Stimulated activated naive CD8-positive, alpha-beta T cell treated with anti-CD3 and anti-CD28 coated beads, Interleukin-15, amount 100 ng/mL, for 72 hours (primary cell): ENCODE data around the gene SGIP1.
"Not testable (repeated sequence)": the region's sequence is repeated elsewhere in the genome, so short reads cannot be mapped to it uniquely, and the experiment has no call there.

Source experiments
- ATAC-seq: fragments of 150-1000 bp; cut with Tn5 transposase; 2 replicates; pipeline ENCODE4 v1.10.0; 2021; ENCODE audit warnings: mild to moderate bottlenecking, moderate library complexity
- DNase-seq, 2 donors: peaks; one replicate each; pipeline ENCODE4 v3.0.0; 2021 to 2022
- H3K27ac Mint-ChIP-seq, 2 donors: one replicate each; pipeline ENCODE4 v1.8.0; 2022; ENCODE audit warnings: mild to moderate bottlenecking in 2 of 2, mixed read lengths in 2 of 2, moderate library complexity in 2 of 2
- H3K27me3 Mint-ChIP-seq: one replicate; pipeline ENCODE4 v1.8.0; 2022; ENCODE audit warnings: mixed read lengths
- H3K4me1 Mint-ChIP-seq: one replicate; pipeline ENCODE4 v1.8.0; 2022; ENCODE audit warnings: mild to moderate bottlenecking, mixed read lengths
- H3K4me3 Mint-ChIP-seq, 2 donors: one replicate each; pipeline ENCODE4 v1.8.0; 2022; ENCODE audit warnings: mild to moderate bottlenecking in 2 of 2, mixed read lengths in 2 of 2, moderate library complexity in 1 of 2
- H3K9me3 Mint-ChIP-seq, 2 donors: one replicate each; pipeline ENCODE4 v1.8.0; 2022; ENCODE audit warnings: mixed read lengths in 2 of 2

SGIP1 gene

DNA sequence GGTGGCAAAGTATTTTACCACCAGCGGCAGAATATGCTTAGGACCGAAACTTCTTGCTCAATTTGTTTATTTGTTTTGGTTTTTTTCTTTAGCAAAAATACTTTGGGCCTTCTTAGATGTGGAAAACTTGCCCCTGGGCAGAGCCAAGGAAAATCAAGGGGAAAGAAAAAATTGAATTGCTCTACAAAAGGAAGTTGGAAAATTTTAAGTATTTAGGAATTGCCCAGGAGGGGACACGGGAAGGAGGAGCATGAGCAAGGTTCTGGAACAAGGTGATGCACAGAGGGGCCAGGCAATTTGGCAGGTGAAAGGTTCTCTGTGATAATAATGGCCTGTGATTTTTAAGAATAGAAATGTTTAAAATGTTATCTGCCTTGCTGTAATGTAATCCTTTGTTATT, 28.6 kb downstream of the SGIP1 start:
- H3K27me3 Mint-ChIP-seq = peaks cover 29% of the 10 kb centered on the region
- no peak for ATAC-seq

GRCh38 chr1:66563094-66563800, 29.3 kb downstream of the SGIP1 start:
- Mint-ChIP-seq H3K27me3 (peaks cover 29% of the 10 kb centered on the region), H3K4me3 (no peak overlapping the region), H3K4me1 (no peaks in the 10 kb centered on the region), H3K27ac (no peak overlapping the region), H3K9me3 (peaks cover 0 to 3% of the 10 kb centered on the region in 2 donors)
- ATAC-seq (no peak), DNase-seq (no peak)

More for the DNA sequence above, 28.6 kb downstream of the SGIP1 start:
- Mint-ChIP-seq H3K27ac (no peak overlapping the region), H3K4me1 (no peaks in the 10 kb centered on the region), H3K9me3 (no peaks in the 10 kb centered on the region), H3K4me3 (no peak overlapping the region)
- DNase-seq = no peak

- H3K9me3 Mint-ChIP-seq = peaks cover 0 to 5% of the 10 kb centered on the region in 2 donors
- H3K4me1 Mint-ChIP-seq = no peaks in the 10 kb centered on the region
- no peak overlapping the region for H3K4me3 Mint-ChIP-seq
- no peak overlapping the region for H3K27ac Mint-ChIP-seq
- no peak for DNase-seq
- H3K27me3 Mint-ChIP-seq = peaks cover 29% of the 10 kb centered on the region
- no peak for ATAC-seq
Measured at GRCh38 chr1:66563941-66564630, 30.1 kb downstream of the SGIP1 start.

DNA sequence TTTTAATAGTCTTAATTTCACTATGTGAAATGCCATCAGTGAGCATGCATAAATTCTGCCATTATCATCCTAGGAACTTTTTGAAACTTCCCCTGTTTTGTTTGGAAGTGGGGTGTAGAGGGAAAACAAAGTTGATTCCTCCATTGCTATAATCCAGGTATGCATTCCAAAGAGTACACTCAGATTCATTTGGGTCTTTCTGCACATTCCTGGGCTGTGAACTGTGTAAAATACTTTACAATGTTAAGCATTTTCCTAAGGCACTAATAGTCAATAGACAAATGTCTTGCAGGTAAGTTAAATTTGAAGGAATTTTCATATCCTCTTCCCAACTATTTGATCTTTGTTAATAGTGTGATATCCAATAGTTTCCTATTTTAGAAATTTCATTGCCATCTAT, 36.2 kb downstream of the SGIP1 start:
- ATAC-seq (no peak), DNase-seq (no peak)
- no peak overlapping the region for H3K27ac Mint-ChIP-seq
- H3K4me3 Mint-ChIP-seq = no peak overlapping the region
- peaks cover 0 to 5% of the 10 kb centered on the region in 2 donors for H3K9me3 Mint-ChIP-seq
- no peaks in the 10 kb centered on the region for H3K4me1 Mint-ChIP-seq
- H3K27me3 Mint-ChIP-seq = no peaks in the 10 kb centered on the region

- ATAC-seq (no peak), DNase-seq (no peak)
- Mint-ChIP-seq H3K27ac (no peak overlapping the region), H3K4me3 (no peak overlapping the region), H3K4me1 (no peaks in the 10 kb centered on the region), H3K9me3 (peaks cover 0 to 5% of the 10 kb centered on the region in 2 donors), H3K27me3 (peaks cover 6% of the 10 kb centered on the region)
Measured at GRCh38 chr1:66571789-66572188, 37.8 kb downstream of the SGIP1 start.

DNA sequence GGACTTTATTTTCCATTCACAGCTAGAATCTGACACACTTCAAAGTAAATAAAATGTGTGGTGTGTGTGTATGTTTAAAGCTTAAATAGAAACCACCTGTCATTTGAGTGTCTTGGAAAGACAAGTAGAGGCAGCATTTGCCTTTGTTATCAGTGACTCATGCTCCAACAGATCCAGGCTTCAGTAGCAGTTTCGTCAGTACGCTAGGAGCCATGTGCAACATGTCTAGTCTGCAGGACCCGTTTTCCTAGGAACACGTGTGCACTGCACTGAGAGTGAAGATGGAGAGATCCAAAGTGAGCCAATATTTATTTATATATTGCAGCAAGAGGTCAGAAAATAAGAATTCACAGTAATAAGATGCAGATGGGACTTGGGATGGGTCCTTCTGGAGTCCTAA, 41.8 kb downstream of the SGIP1 start:
- no peak overlapping the region for H3K27ac Mint-ChIP-seq
- no peaks in the 10 kb centered on the region for H3K4me1 Mint-ChIP-seq
- no peaks in the 10 kb centered on the region for H3K9me3 Mint-ChIP-seq
- H3K4me3 Mint-ChIP-seq = no peak overlapping the region
- H3K27me3 Mint-ChIP-seq = peaks cover 16% of the 10 kb centered on the region
- no peak for DNase-seq
- no peak for ATAC-seq

GRCh38 chr1:66576645-66577044, 42.7 kb downstream of the SGIP1 start:
- H3K9me3 Mint-ChIP-seq = no peaks in the 10 kb centered on the region
- H3K4me1 Mint-ChIP-seq = no peaks in the 10 kb centered on the region
- H3K4me3 Mint-ChIP-seq = no peak overlapping the region
- H3K27me3 Mint-ChIP-seq = peaks cover 16% of the 10 kb centered on the region
- H3K27ac Mint-ChIP-seq = no peak overlapping the region
- ATAC-seq = no peak
- no peak for DNase-seq

DNA sequence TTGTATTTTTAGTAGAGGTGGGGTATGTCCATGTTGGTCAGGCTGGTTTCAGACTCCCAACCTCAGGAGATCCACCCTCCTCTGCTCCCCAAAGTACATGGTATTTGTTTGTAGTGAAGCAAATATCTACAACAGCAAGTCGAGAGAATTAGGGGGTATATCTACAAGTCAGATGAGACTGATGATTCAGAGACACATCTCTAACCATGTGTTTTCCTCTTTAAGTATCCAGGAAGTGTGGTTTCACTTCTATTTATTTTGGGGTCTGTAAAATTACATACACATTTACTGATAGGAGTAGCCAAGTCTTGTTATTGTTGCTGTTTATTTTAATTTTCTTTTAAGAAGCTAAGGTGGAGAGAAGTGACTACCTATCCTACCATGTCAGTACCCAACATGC, 44.9 kb downstream of the SGIP1 start:
- ATAC-seq (no peak), DNase-seq (no peak)
- H3K4me3 Mint-ChIP-seq = no peak overlapping the region
- H3K27me3 Mint-ChIP-seq = peaks cover 16% of the 10 kb centered on the region
- no peak overlapping the region for H3K27ac Mint-ChIP-seq
- H3K9me3 Mint-ChIP-seq = no peaks in the 10 kb centered on the region
- H3K4me1 Mint-ChIP-seq = no peaks in the 10 kb centered on the region

DNA sequence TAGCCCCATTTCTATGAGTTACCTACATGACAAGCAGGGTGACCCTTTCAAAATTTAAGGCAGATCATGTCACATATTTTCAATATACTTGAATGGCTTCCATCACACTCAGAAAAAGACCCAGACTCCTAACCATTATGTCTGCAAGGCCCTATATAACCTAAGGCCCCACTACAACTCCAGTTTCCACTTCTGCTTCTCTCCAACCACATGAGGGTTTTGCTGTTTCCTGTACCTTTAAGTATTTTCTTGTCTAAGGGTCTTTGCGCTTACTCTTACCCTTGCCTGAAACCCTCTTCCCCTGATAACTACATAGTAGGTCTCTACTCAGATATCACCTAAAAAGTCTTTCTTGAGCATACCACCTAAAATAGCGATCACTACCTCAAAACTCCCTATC, 46.1 kb downstream of the SGIP1 start:
- no peak for ATAC-seq
- Mint-ChIP-seq H3K4me1 (no peaks in the 10 kb centered on the region), H3K27ac (no peak overlapping the region)

GRCh38 chr1:66583021-66583420, 49.1 kb downstream of the SGIP1 start:
- DNase-seq (no peak), ATAC-seq (no peak)
- Mint-ChIP-seq H3K9me3 (no peaks in the 10 kb centered on the region), H3K4me1 (no peaks in the 10 kb centered on the region), H3K27ac (no peak overlapping the region), H3K4me3 (no peak overlapping the region), H3K27me3 (peaks cover 8% of the 10 kb centered on the region)

More for the DNA sequence above, 46.1 kb downstream of the SGIP1 start:
- no peak for DNase-seq
- Mint-ChIP-seq H3K4me3 (no peak overlapping the region), H3K27me3 (peaks cover 16% of the 10 kb centered on the region), H3K9me3 (no peaks in the 10 kb centered on the region)

GRCh38 chr1:66585002-66585401, 51.0 kb downstream of the SGIP1 start:
- H3K9me3 Mint-ChIP-seq = no peaks in the 10 kb centered on the region
- ATAC-seq (no peak), DNase-seq (no peak)
- no peaks in the 10 kb centered on the region for H3K4me1 Mint-ChIP-seq
- peaks cover 2% of the 10 kb centered on the region for H3K27me3 Mint-ChIP-seq
- no peak overlapping the region for H3K4me3 Mint-ChIP-seq
- no peak overlapping the region for H3K27ac Mint-ChIP-seq

- H3K4me3 Mint-ChIP-seq = no peak overlapping the region
- H3K4me1 Mint-ChIP-seq = no peaks in the 10 kb centered on the region
- no peaks in the 10 kb centered on the region for H3K27me3 Mint-ChIP-seq
- no peaks in the 10 kb centered on the region for H3K9me3 Mint-ChIP-seq
- H3K27ac Mint-ChIP-seq = no peak overlapping the region
- no peak for DNase-seq
- no peak for ATAC-seq
Measured at GRCh38 chr1:66589326-66589725, 55.4 kb downstream of the SGIP1 start.

- H3K4me1 Mint-ChIP-seq = peaks cover 12% of the 10 kb centered on the region
- H3K27ac Mint-ChIP-seq, H3K4me3 Mint-ChIP-seq, H3K27me3 Mint-ChIP-seq, ATAC-seq, DNase-seq, H3K9me3 Mint-ChIP-seq: not testable (repeated sequence)
Measured at GRCh38 chr1:66592106-66592507, 58.2 kb downstream of the SGIP1 start.

- Mint-ChIP-seq H3K27ac (no peak overlapping the region), H3K27me3 (no peaks in the 10 kb centered on the region), H3K4me1 (peaks cover 12% of the 10 kb centered on the region), H3K9me3 (peaks cover 0 to 8% of the 10 kb centered on the region in 2 donors), H3K4me3 (no peak overlapping the region)
- DNase-seq (no peak), ATAC-seq (peak; percentile 33)
Measured at GRCh38 chr1:66596191-66596590, 62.2 kb downstream of the SGIP1 start.

GRCh38 chr1:66597500-66597899, 63.5 kb downstream of the SGIP1 start:
- ATAC-seq (no peak), DNase-seq (no peak)
- Mint-ChIP-seq H3K27me3 (no peaks in the 10 kb centered on the region), H3K9me3 (peaks cover 0 to 8% of the 10 kb centered on the region in 2 donors), H3K4me1 (peaks cover 12% of the 10 kb centered on the region), H3K27ac (no peak overlapping the region), H3K4me3 (no peak overlapping the region)

DNA sequence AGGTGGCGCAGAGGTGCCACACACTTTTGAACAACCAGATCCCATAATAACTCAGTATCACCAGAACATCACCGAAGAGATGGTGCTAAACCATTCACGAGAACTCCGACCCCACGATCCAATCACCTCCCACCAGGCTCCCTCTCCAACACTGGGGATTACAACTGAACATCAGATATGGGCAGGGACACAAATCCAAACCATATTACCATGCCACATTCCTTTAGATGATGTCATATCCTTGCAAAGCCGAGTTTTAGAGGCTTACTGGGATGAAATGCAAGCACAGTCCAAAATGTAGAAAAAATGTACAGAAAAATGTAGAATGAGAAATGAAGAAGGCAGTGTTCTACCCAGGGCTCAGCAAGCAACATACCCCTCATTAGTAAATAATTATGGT, 64.7 kb downstream of the SGIP1 start:
- Mint-ChIP-seq H3K27me3 (no peaks in the 10 kb centered on the region), H3K9me3 (peaks cover 0 to 8% of the 10 kb centered on the region in 2 donors), H3K27ac (no peak overlapping the region), H3K4me3 (no peak overlapping the region), H3K4me1 (peaks cover 12% of the 10 kb centered on the region)
- no peak for ATAC-seq
- DNase-seq = no peak
